ENCODE data around the gene MAP7D1. TPM values are rescaled to one million over a fixed set of nuclear protein-coding genes. Genes with fewer than 3 reads are reported as not detected.

MAP7D1 gene
- total RNA-seq, 1 experiment from 2014 or later, result 49.9 TPM

GRCh38 chr1:36204347-36204909 is 48.5 kb downstream of the MAP7D1 start:
- Histone ChIP-seq H2BK20ac (ENCODE audit: low read depth, low read length, poor library complexity, severe bottlenecking) (no peak overlapping the region), H4K91ac (ENCODE audit: insufficient read length, low read depth, low read length) (no peak overlapping the region), H2BK5ac (ENCODE audit: insufficient read length, low read length) (no peak overlapping the region), H3K9me3 (ENCODE audit: control insufficient read depth, low read depth, low read length) (no peaks in the 10 kb centered on the region), H3K56ac (ENCODE audit: insufficient read length, low read depth, low read length) (no peak overlapping the region), H3K4me2 (ENCODE audit: insufficient read depth, insufficient read length, low read length) (no peak overlapping the region), H3K27me3 (ENCODE audit: insufficient read depth, low read length) (no peaks in the 10 kb centered on the region), H3K18ac (ENCODE audit: insufficient read length, low read depth, low read length) (no peak overlapping the region), H4K20me1 (ENCODE audit: control insufficient read depth, insufficient read depth, insufficient read length) (no peaks in the 10 kb centered on the region), H2BK12ac (ENCODE audit: insufficient read length, low read depth, low read length) (no peak overlapping the region), H3K4me1 (ENCODE audit: insufficient read depth, low read length) (no peaks in the 10 kb centered on the region; the same call in 1 of the 2 replicates), H4K5ac (ENCODE audit: insufficient read length, low read depth, low read length) (no peak overlapping the region), H3T11ph (ENCODE audit: low read length) (no peak overlapping the region), H4K8ac (replicated peaks; ENCODE audit: insufficient read length, low read depth, low read length) (no peak overlapping the region), H3K23ac (ENCODE audit: insufficient read length, low read depth, low read length) (no peak overlapping the region), H3K79me2 (ENCODE audit: insufficient read depth, low read length) (no peaks in the 10 kb centered on the region), H2BK120ac (ENCODE audit: low read depth, low read length, poor library complexity, severe bottlenecking) (no peak overlapping the region), H3K79me1 (ENCODE audit: insufficient read depth, low read depth, low read length, poor library complexity, severe bottlenecking) (no peaks in the 10 kb centered on the region), H3K9ac (ENCODE audit: extremely low read depth, insufficient read length, low read length) (no peak overlapping the region), H3K4ac (ENCODE audit: low read depth, low read length) (no peak overlapping the region), H2BK15ac (ENCODE audit: low read depth, low read length) (no peak overlapping the region), H3K23me2 (ENCODE audit: insufficient read length, low read depth, low read length, poor library complexity, severe bottlenecking) (no peaks in the 10 kb centered on the region), H2AK5ac (ENCODE audit: insufficient read length, low read length) (no peak overlapping the region), H2AFZ (ENCODE audit: low read length) (no peak overlapping the region), H3K14ac (ENCODE audit: insufficient read depth, low read length) (no peak overlapping the region), H3K27ac (ENCODE audit: insufficient read length, low read depth, low read length) (no peak overlapping the region)
- Mint-ChIP-seq H3K9me3 (no peaks in the 10 kb centered on the region), H3K4me3 (no peak overlapping the region), H3K27me3 (ENCODE audit: low read depth) (no peaks in the 10 kb centered on the region; the same call in 1 of the 2 replicates), H3K36me3 (ENCODE audit: insufficient read depth in 1 of 3, low read depth in 3 of 3) (no peaks in the 10 kb centered on the region), H3K27ac (0 out of 7 replicates have a peak overlapping the region, but pooled peaks of 1 of the 3 experiments have one; percentile 31), H3K4me1 (peaks cover 12 to 18% of the 10 kb centered on the region in 2 experiments)
- WGBS (ENCODE audit: extremely low coverage, insufficient read length, low lambda C conversion rate), result no CpG with 5 or more reads among the region's 6 CpGs
- no peak for DNase-seq
- TF ChIP-seq CTCF (conservative IDR thresholded peaks at IDR 0.05), result no peak
